Measurements from ENCODE around the gene SPDYE4.

Gene SPDYE4

GRCh38 chr17:8703001-8703400 lies 55.3 kb downstream of the SPDYE4 start:
- Histone ChIP-seq H3K79me2 (ENCODE audit: insufficient read depth, low read length) (no peaks in the 10 kb centered on the region), H3K4me2 (ENCODE audit: low read depth, low read length, poor library complexity, severe bottlenecking) (no peak overlapping the region), H3F3A (ENCODE audit: low read depth) (no peaks in the 10 kb centered on the region), H2AFZ (ENCODE audit: low read length) (no peak overlapping the region), H3K9me3 (ENCODE audit: insufficient read depth, low read depth, low read length) (no peaks in the 10 kb centered on the region), H3K27me3 (ENCODE audit: insufficient read depth, low read length, poor library complexity, severe bottlenecking) (no peaks in the 10 kb centered on the region), H3K36me3 (ENCODE audit: insufficient read depth, low read length) (no peaks in the 10 kb centered on the region), H4K20me1 (ENCODE audit: insufficient read depth, low read length, poor library complexity, severe bottlenecking) (no peaks in the 10 kb centered on the region), H3K9me2 (replicated peaks; ENCODE audit: low read depth, low read length) (no peaks in the 10 kb centered on the region), H3K4me3 (ENCODE audit: low read length, poor library complexity, severe bottlenecking) (no peak overlapping the region), H3K9ac (ENCODE audit: low read depth, low read length, poor library complexity, severe bottlenecking) (no peak overlapping the region), H3K4me1 (ENCODE audit: insufficient read depth, low read length, poor library complexity, severe bottlenecking) (peaks cover 11% of the 10 kb centered on the region)
- TF ChIP-seq EZH2phosphoT487 (IDR thresholded peaks at IDR 0.05; ENCODE audit: borderline replicate concordance) (no peak), CTCF (conservative IDR thresholded peaks at IDR 0.05; ENCODE audit: low read length) (no peak)

GRCh38 chr17:8701754-8702153 lies 56.6 kb downstream of the SPDYE4 start:
- Histone ChIP-seq H3K27me3 (ENCODE audit: insufficient read depth, low read length, poor library complexity, severe bottlenecking) (no peaks in the 10 kb centered on the region), H3F3A (ENCODE audit: low read depth) (no peaks in the 10 kb centered on the region), H2AFZ (ENCODE audit: low read length) (no peak overlapping the region), H3K9me2 (replicated peaks; ENCODE audit: low read depth, low read length) (no peaks in the 10 kb centered on the region), H4K20me1 (ENCODE audit: insufficient read depth, low read length, poor library complexity, severe bottlenecking) (no peaks in the 10 kb centered on the region), H3K9ac (ENCODE audit: low read depth, low read length, poor library complexity, severe bottlenecking) (no peak overlapping the region), H3K4me3 (ENCODE audit: low read length, poor library complexity, severe bottlenecking) (no peak overlapping the region), H3K4me1 (ENCODE audit: insufficient read depth, low read length, poor library complexity, severe bottlenecking) (no peaks in the 10 kb centered on the region), H3K9me3 (ENCODE audit: insufficient read depth, low read depth, low read length) (no peaks in the 10 kb centered on the region), H3K4me2 (ENCODE audit: low read depth, low read length, poor library complexity, severe bottlenecking) (no peak overlapping the region), H3K36me3 (ENCODE audit: insufficient read depth, low read length) (no peaks in the 10 kb centered on the region), H3K79me2 (ENCODE audit: insufficient read depth, low read length) (no peaks in the 10 kb centered on the region)
- no peak for TF ChIP-seq CTCF (conservative IDR thresholded peaks at IDR 0.05; ENCODE audit: low read length)
- TF ChIP-seq EZH2phosphoT487 (IDR thresholded peaks at IDR 0.05; ENCODE audit: borderline replicate concordance) = no peak

- no peaks in the 10 kb centered on the region for H3K9me3 ChIP-seq (ENCODE audit: insufficient read depth, low read depth, low read length)
- no peaks in the 10 kb centered on the region for H4K20me1 ChIP-seq (ENCODE audit: insufficient read depth, low read length, poor library complexity, severe bottlenecking)
- H3K4me3 ChIP-seq (ENCODE audit: low read length, poor library complexity, severe bottlenecking) = no peak overlapping the region
- H3K9me2 ChIP-seq (replicated peaks; ENCODE audit: low read depth, low read length) = no peaks in the 10 kb centered on the region
- no peak overlapping the region for H3K4me2 ChIP-seq (ENCODE audit: low read depth, low read length, poor library complexity, severe bottlenecking)
- no peak overlapping the region for H2AFZ ChIP-seq (ENCODE audit: low read length)
- no peaks in the 10 kb centered on the region for H3K36me3 ChIP-seq (ENCODE audit: insufficient read depth, low read length)
- H3K79me2 ChIP-seq (ENCODE audit: insufficient read depth, low read length) = no peaks in the 10 kb centered on the region
- no peaks in the 10 kb centered on the region for H3K4me1 ChIP-seq (ENCODE audit: insufficient read depth, low read length, poor library complexity, severe bottlenecking)
- H3K9ac ChIP-seq (ENCODE audit: low read depth, low read length, poor library complexity, severe bottlenecking) = no peak overlapping the region
- TF ChIP-seq CTCF (conservative IDR thresholded peaks at IDR 0.05; ENCODE audit: low read length) = no peak
- TF ChIP-seq EZH2phosphoT487 (IDR thresholded peaks at IDR 0.05; ENCODE audit: borderline replicate concordance) = no peak
- H3K27me3 ChIP-seq (ENCODE audit: insufficient read depth, low read length, poor library complexity, severe bottlenecking) = no peaks in the 10 kb centered on the region
- H3F3A ChIP-seq (ENCODE audit: low read depth) = no peaks in the 10 kb centered on the region
Measured at GRCh38 chr17:8701221-8701620, 57.1 kb downstream of the SPDYE4 start.
